ENCODE results near the gene SCOC. TPM values are rescaled to one million over a fixed set of nuclear protein-coding genes. Genes with fewer than 3 reads are reported as not detected.

Gene SCOC
- polyA plus RNA-seq, 1 experiment: 16.7 TPM

- POLR2A ChIA-PET: no interaction called here
- DNase-seq (ENCODE audit: low read depth): no peak
- Histone ChIP-seq H3K4me3 (ENCODE audit: low read depth, low read length) (no peak overlapping the region), H3K27me3 (ENCODE audit: control insufficient read depth, insufficient read depth, low read length) (no peaks in the 10 kb centered on the region), H3K36me3 (ENCODE audit: control insufficient read depth, insufficient read depth, low read length) (no peaks in the 10 kb centered on the region)
- CTCF ChIA-PET: interaction anchor here (1.2 to 2.5 kb wide), 2 partner anchors 8 to 11 kb away, joined by 4 to 25 read pairs; no protein-coding TSS in a partner anchor
- TF ChIP-seq CTCF (IDR thresholded peaks at IDR 0.05; ENCODE audit: insufficient read depth, low read depth, low read length): no peak
Measured at GRCh38 chr4:140367738-140368137, 5.7 kb upstream of the SCOC start.

GRCh38 chr4:140368686-140369085 is 4.8 kb upstream of the SCOC start:
- Histone ChIP-seq H3K4me3 (ENCODE audit: low read depth, low read length) (no peak overlapping the region), H3K36me3 (ENCODE audit: control insufficient read depth, insufficient read depth, low read length) (no peaks in the 10 kb centered on the region), H3K27me3 (ENCODE audit: control insufficient read depth, insufficient read depth, low read length) (no peaks in the 10 kb centered on the region)
- TF ChIP-seq CTCF (IDR thresholded peaks at IDR 0.05; ENCODE audit: insufficient read depth, low read depth, low read length): no peak
- ChIA-PET CTCF (interaction anchor here (2.5 kb wide), 1 partner anchor 9 kb away, joined by 25 read pairs; no protein-coding TSS in a partner anchor), POLR2A (no interaction called here)
- DNase-seq (ENCODE audit: low read depth): no peak

GRCh38 chr4:140372751-140373327 is 607 bp upstream of the SCOC start:
- Histone ChIP-seq H3K27me3 (ENCODE audit: control insufficient read depth, insufficient read depth, low read length) (no peaks in the 10 kb centered on the region), H3K36me3 (ENCODE audit: control insufficient read depth, insufficient read depth, low read length) (no peaks in the 10 kb centered on the region), H3K4me3 (ENCODE audit: low read depth, low read length) (peak overlapping the region; percentile 51)
- POLR2A ChIA-PET: interaction anchor here (0.7 kb wide), 1 partner anchor 10 kb away, joined by 4 read pairs; no protein-coding TSS in a partner anchor
- TF ChIP-seq CTCF (IDR thresholded peaks at IDR 0.05; ENCODE audit: insufficient read depth, low read depth, low read length): peak; percentile 20; the same call in 1 of the 2 replicates
- no peak for DNase-seq (ENCODE audit: low read depth)
- CTCF ChIA-PET: interaction anchor here (1.1 to 2.9 kb wide), 5 partner anchors 10 to 151 kb away, joined by 3 to 43 read pairs (median 3); partner anchors contain the start of gene ELMOD2

GRCh38 chr4:140374130-140374477 is 658 bp downstream of the SCOC start:
- no peak for DNase-seq (ENCODE audit: low read depth)
- H3K4me3 ChIP-seq (ENCODE audit: low read depth, low read length): peak overlapping the region; percentile 96
- no peaks in the 10 kb centered on the region for H3K36me3 ChIP-seq (ENCODE audit: control insufficient read depth, insufficient read depth, low read length)
- H3K27me3 ChIP-seq (ENCODE audit: control insufficient read depth, insufficient read depth, low read length): no peaks in the 10 kb centered on the region
- TF ChIP-seq CTCF (IDR thresholded peaks at IDR 0.05; ENCODE audit: insufficient read depth, low read depth, low read length): no peak
- ChIA-PET CTCF (interaction anchor here (0.6 to 2.9 kb wide), 5 partner anchors 9 to 150 kb away, joined by 3 to 43 read pairs (median 3); partner anchors contain the start of gene ELMOD2), POLR2A (interaction anchor here (0.8 kb wide), 1 partner anchor 621 kb away, joined by 5 read pairs; no protein-coding TSS in a partner anchor)

GRCh38 chr4:140382732-140383131 is 9.3 kb downstream of the SCOC start:
- DNase-seq (ENCODE audit: low read depth): no peak
- CTCF ChIA-PET: interaction anchor here (1.0 kb wide), 1 partner anchor 9 kb away, joined by 3 read pairs; the partner anchor contains the start of gene SCOC
- no peaks in the 10 kb centered on the region; the same call in 1 of the 2 replicates for H3K36me3 ChIP-seq (ENCODE audit: control insufficient read depth, insufficient read depth, low read length)
- POLR2A ChIA-PET: no interaction called here
- H3K4me3 ChIP-seq (ENCODE audit: low read depth, low read length): no peak overlapping the region
- no peaks in the 10 kb centered on the region for H3K27me3 ChIP-seq (ENCODE audit: control insufficient read depth, insufficient read depth, low read length)
- TF ChIP-seq CTCF (IDR thresholded peaks at IDR 0.05; ENCODE audit: insufficient read depth, low read depth, low read length): no peak
